HL-60 (cell line): ENCODE measurements around the gene FEV.

Experiments used
- CTCF ChIP-seq: IDR thresholded peaks from one replicate; pipeline ENCODE4 v1.5.1; 2011; ENCODE audit warnings: low read length, control low read depth, inconsistent platforms; ENCODE audit not compliant: insufficient read depth
- GABPA ChIP-seq: IDR thresholded peaks from 2 replicates; pipeline ENCODE4 v1.6.1; 2012; ENCODE audit warnings: low read depth
- POLR2AphosphoS5 ChIP-seq: IDR thresholded peaks from 2 replicates; pipeline ENCODE4 v1.6.1; 2012; ENCODE audit warnings: low read depth
- REST ChIP-seq: IDR thresholded peaks from 2 replicates; pipeline ENCODE4 v1.6.1; 2012; ENCODE audit warnings: low read depth; ENCODE audit not compliant: insufficient replicate concordance

DNA sequence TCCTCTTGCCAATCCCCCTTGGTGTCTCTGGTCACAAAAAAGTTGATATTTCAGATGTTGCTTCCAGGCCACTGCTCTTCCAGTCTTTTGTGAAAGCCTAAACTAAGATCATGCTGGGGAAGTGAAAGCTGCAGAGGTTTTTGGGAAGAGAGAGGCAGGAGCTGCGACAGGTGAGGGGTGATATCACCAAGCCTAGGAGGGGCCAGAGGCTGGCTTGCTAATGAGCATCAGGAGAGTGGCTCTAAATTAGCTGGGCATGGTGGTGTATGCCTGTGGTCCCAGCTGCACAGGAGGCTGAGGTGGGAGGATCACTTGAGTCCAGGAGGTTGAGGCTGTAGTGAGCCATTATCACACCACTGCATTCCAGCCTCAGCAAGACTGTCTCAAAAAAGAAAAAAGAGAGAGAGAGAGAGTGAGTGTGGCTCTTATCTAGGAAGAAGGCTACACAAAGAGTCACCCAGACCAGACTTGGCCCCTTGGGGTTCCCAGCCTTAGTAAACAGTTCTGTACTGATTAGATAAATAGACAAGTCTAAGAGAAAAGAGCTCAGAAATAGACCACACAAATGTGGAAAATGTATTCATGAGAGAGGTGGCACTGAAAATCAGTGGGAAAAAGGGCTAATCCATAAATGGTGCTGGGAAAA is 40.1 kb downstream of the FEV start:
- no peak for TF ChIP-seq CTCF
- TF ChIP-seq POLR2AphosphoS5: no peak
- TF ChIP-seq REST: no peak
- TF ChIP-seq GABPA: no peak
